ENCODE data around the gene FGF19.
A peak's percentile ranks its signal among the peaks of the same experiment; 100 is the strongest.
"Not testable (repeated sequence)": the region's sequence is repeated elsewhere in the genome, so short reads cannot be mapped to it uniquely, and the experiment has no call there.

Gene FGF19

GRCh38 chr11:69695995-69696394 is 7.8 kb downstream of the FGF19 start:
- not testable (repeated sequence) for DNase-seq (ENCODE audit: low read depth in 2 of 2)

GRCh38 chr11:69695581-69695980 is 8.2 kb downstream of the FGF19 start:
- DNase-seq (ENCODE audit: low read depth in 2 of 2) = no peak

GRCh38 chr11:69694781-69695180 is 9.0 kb downstream of the FGF19 start:
- DNase-seq (ENCODE audit: low read depth in 2 of 2) = no peak

GRCh38 chr11:69692422-69692821 is 11.4 kb downstream of the FGF19 start:
- no peak for DNase-seq (ENCODE audit: low read depth in 2 of 2)

- DNase-seq (ENCODE audit: low read depth in 2 of 2) = no peak
These were observed 12.4 kb downstream of the FGF19 start for GRCh38 chr11:69691463-69691862.

- no peak for DNase-seq (ENCODE audit: low read depth in 2 of 2)
These were observed 14.1 kb downstream of the FGF19 start for GRCh38 chr11:69689484-69690319.

GRCh38 chr11:69687969-69688771 is 15.7 kb downstream of the FGF19 start:
- DNase-seq (ENCODE audit: low read depth in 2 of 2) = not testable (repeated sequence)

GRCh38 chr11:69686856-69687255 is 17.0 kb downstream of the FGF19 start:
- DNase-seq (ENCODE audit: low read depth in 2 of 2) = no peak

- no peak for DNase-seq (ENCODE audit: low read depth in 2 of 2)
These were observed 17.4 kb downstream of the FGF19 start for GRCh38 chr11:69686452-69686851.

GRCh38 chr11:69685348-69685747 is 18.5 kb downstream of the FGF19 start:
- DNase-seq (ENCODE audit: low read depth in 2 of 2) = no peak

- DNase-seq (ENCODE audit: low read depth in 2 of 2) = no peak
These were observed 19.2 kb downstream of the FGF19 start for GRCh38 chr11:69684651-69685050.

GRCh38 chr11:69683764-69684333 is 20.0 kb downstream of the FGF19 start:
- no peak for DNase-seq (ENCODE audit: low read depth in 2 of 2)

- DNase-seq (ENCODE audit: low read depth in 2 of 2) = no peak
These were observed 21.0 kb downstream of the FGF19 start for GRCh38 chr11:69682681-69683326.

GRCh38 chr11:69682221-69682620 is 21.6 kb downstream of the FGF19 start:
- no peak for DNase-seq (ENCODE audit: low read depth in 2 of 2)

- no peak for DNase-seq (ENCODE audit: low read depth in 2 of 2)
These were observed 23.1 kb downstream of the FGF19 start for GRCh38 chr11:69680688-69681087.

- DNase-seq (ENCODE audit: low read depth in 2 of 2) = no peak
These were observed 26.1 kb downstream of the FGF19 start for GRCh38 chr11:69677749-69678148.

- peak; percentile 94 to 95 for DNase-seq (ENCODE audit: low read depth in 2 of 2)
These were observed 28.7 kb downstream of the FGF19 start, which contains the start of gene LTO1 for GRCh38 chr11:69674886-69675714. Gene LTO1, minus strand, starts transcription at chr11:69675353. Its CDS starts 114 bp downstream, at chr11:69675239.

GRCh38 chr11:69674267-69674885 is 29.4 kb downstream of the FGF19 start:
- DNase-seq (ENCODE audit: low read depth in 2 of 2) = no peak

GRCh38 chr11:69671734-69672465 is 31.9 kb downstream of the FGF19 start:
- DNase-seq (ENCODE audit: low read depth in 2 of 2) = no peak
